Neural crest cell (in vitro differentiated cells): ENCODE results near the gene MAST2. TPM values are rescaled to one million over a fixed set of nuclear protein-coding genes. Genes with fewer than 3 reads are reported as not detected.

Experiments
- DNase-seq: peaks from one replicate; pipeline ENCODE4 v3.0.0; 2021; ENCODE audit warnings: low read depth, mixed read lengths, low spot score
- H3K27ac Mint-ChIP-seq: one replicate; pipeline ENCODE4 v1.8.0; 2021; ENCODE audit warnings: mild to moderate bottlenecking, mixed read lengths; ENCODE audit not compliant: unreplicated experiment
- H3K27me3 Mint-ChIP-seq: 2 replicates; pipeline ENCODE4 v1.8.0; 2021; ENCODE audit warnings: low read depth, mild to moderate bottlenecking, mixed read lengths
- H3K36me3 Mint-ChIP-seq: 2 replicates; pipeline ENCODE4 v1.8.0; 2021; ENCODE audit warnings: low read depth, mild to moderate bottlenecking, mixed read lengths
- H3K4me1 Mint-ChIP-seq: 2 replicates; pipeline ENCODE4 v1.8.0; 2021; ENCODE audit warnings: mixed read lengths
- H3K4me3 Mint-ChIP-seq: one replicate; pipeline ENCODE4 v1.8.0; 2021; ENCODE audit warnings: mild to moderate bottlenecking, mixed read lengths
- H3K9me3 Mint-ChIP-seq: 2 replicates; pipeline ENCODE4 v1.8.0; 2021; ENCODE audit warnings: mixed read lengths
- total RNA-seq: library from RNA; stranded (reverse); gene quantifications from 2 replicates; pipeline ENCODE4 v1.2.1, GENCODE V29; 2021
- TF ChIP-seq, protein P1 (sequence below): fragments of 200-600 bp; sonication (generic); conservative IDR thresholded peaks from 2 replicates; pipeline ENCODE4 v1.5.0; 2021; ENCODE audit warnings: antibody characterized with exemption, mild to moderate bottlenecking

The MAST2 gene
- total RNA-seq, 1 donor from 2014 or later: 47.6 TPM

- no peak overlapping the region for H3K27ac Mint-ChIP-seq
- no peaks in the 10 kb centered on the region for H3K36me3 Mint-ChIP-seq
- TF ChIP-seq, protein P1, sequence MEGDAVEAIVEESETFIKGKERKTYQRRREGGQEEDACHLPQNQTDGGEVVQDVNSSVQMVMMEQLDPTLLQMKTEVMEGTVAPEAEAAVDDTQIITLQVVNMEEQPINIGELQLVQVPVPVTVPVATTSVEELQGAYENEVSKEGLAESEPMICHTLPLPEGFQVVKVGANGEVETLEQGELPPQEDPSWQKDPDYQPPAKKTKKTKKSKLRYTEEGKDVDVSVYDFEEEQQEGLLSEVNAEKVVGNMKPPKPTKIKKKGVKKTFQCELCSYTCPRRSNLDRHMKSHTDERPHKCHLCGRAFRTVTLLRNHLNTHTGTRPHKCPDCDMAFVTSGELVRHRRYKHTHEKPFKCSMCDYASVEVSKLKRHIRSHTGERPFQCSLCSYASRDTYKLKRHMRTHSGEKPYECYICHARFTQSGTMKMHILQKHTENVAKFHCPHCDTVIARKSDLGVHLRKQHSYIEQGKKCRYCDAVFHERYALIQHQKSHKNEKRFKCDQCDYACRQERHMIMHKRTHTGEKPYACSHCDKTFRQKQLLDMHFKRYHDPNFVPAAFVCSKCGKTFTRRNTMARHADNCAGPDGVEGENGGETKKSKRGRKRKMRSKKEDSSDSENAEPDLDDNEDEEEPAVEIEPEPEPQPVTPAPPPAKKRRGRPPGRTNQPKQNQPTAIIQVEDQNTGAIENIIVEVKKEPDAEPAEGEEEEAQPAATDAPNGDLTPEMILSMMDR: no peak
- H3K4me3 Mint-ChIP-seq: no peak overlapping the region
- H3K9me3 Mint-ChIP-seq: no peaks in the 10 kb centered on the region
- H3K4me1 Mint-ChIP-seq: peaks cover 11% of the 10 kb centered on the region
- H3K27me3 Mint-ChIP-seq: no peaks in the 10 kb centered on the region
- no peak for DNase-seq
Measured at GRCh38 chr1:45884700-45885099, 81.3 kb downstream of the MAST2 start.

- no peaks in the 10 kb centered on the region for H3K27me3 Mint-ChIP-seq
- H3K4me1 Mint-ChIP-seq: peaks cover 14% of the 10 kb centered on the region
- no peak overlapping the region for H3K4me3 Mint-ChIP-seq
- TF ChIP-seq, protein P1: no peak
- H3K9me3 Mint-ChIP-seq: peaks cover 5% of the 10 kb centered on the region
- H3K27ac Mint-ChIP-seq: no peak overlapping the region
- DNase-seq: no peak
- peaks cover 8% of the 10 kb centered on the region for H3K36me3 Mint-ChIP-seq
Measured at GRCh38 chr1:45886229-45886628, 82.8 kb downstream of the MAST2 start.

DNA sequence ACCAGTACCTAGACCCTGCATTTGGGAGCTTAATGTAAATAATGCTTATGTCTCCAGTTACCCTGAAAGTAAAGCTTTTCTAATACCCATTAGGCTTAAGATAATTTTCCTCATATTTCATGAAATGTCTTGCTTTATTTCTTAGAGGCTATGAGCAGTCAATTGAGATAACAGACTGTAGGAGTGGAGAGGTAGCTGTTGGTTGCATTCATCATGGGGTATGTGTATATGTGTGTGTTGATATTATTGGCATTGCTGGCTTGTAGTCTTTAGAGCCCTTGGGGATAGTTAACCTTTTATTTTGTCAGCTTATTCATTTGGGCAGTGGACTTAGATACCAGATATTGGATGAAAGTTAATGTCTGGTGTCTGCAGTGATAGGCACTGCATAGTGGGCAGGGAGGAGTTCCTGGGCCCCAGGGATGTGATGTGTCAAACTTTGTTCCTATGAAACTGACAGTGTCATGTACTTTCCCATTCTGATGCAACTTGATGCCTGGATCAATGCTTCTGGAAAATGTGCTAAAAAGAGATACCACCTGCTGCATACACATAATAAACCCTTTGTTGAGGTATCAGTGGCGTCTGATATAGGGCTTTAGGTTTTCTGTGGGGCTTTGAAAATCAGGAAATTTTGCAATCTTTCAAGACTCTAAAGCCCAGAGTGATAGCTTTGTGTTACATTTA is 83.9 kb downstream of the MAST2 start:
- no peaks in the 10 kb centered on the region for H3K27me3 Mint-ChIP-seq
- no peak overlapping the region for H3K27ac Mint-ChIP-seq
- H3K36me3 Mint-ChIP-seq: peaks cover 8% of the 10 kb centered on the region
- no peak for DNase-seq
- H3K9me3 Mint-ChIP-seq: peaks cover 5% of the 10 kb centered on the region
- H3K4me1 Mint-ChIP-seq: peaks cover 18% of the 10 kb centered on the region
- no peak overlapping the region for H3K4me3 Mint-ChIP-seq
- TF ChIP-seq, protein P1: no peak

DNA sequence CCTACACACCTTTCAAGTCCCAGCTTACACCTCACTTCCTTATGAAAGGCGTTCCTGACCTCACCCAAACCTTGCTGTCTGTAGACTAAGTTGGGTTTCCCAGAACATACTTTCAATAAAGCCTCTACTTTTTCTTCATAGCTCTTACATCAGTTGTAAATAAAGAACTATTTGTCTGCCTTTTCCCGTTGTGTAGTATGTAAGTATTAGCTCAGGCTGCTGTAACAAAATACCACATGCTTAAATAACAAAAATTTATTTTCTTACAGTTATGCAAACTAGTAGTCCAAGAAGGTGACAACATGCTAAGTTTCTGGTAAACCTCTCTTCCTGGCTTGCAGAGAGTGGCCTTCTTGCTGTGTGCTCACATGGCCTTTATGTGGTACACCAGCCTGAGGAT is 86.7 kb downstream of the MAST2 start:
- H3K4me1 Mint-ChIP-seq: peaks cover 22% of the 10 kb centered on the region
- H3K4me3 Mint-ChIP-seq: no peak overlapping the region
- H3K36me3 Mint-ChIP-seq: peaks cover 8% of the 10 kb centered on the region
- TF ChIP-seq, protein P1: no peak
- no peaks in the 10 kb centered on the region for H3K27me3 Mint-ChIP-seq
- H3K27ac Mint-ChIP-seq: no peak overlapping the region
- H3K9me3 Mint-ChIP-seq: peaks cover 5% of the 10 kb centered on the region
- DNase-seq: no peak

- peaks cover 5% of the 10 kb centered on the region for H3K9me3 Mint-ChIP-seq
- TF ChIP-seq, protein P1: no peak
- no peak for DNase-seq
- H3K4me3 Mint-ChIP-seq: no peak overlapping the region
- H3K36me3 Mint-ChIP-seq: peaks cover 8% of the 10 kb centered on the region
- no peak overlapping the region for H3K27ac Mint-ChIP-seq
- H3K4me1 Mint-ChIP-seq: peaks cover 22% of the 10 kb centered on the region
- H3K27me3 Mint-ChIP-seq: no peaks in the 10 kb centered on the region
Measured at GRCh38 chr1:45891087-45891486, 87.7 kb downstream of the MAST2 start.
